C4-2B (cell line): Measurements from ENCODE around the gene PPCDC.

ENCODE experiments used
- H3K27ac ChIP-seq: fragments of 450-650 bp; 2 replicates; pipeline ENCODE4 v1.5.1; 2017
- CTCF ChIP-seq: fragments of 450-650 bp; conservative IDR thresholded peaks from 2 replicates; pipeline ENCODE4 v1.5.1; 2017; ENCODE audit warnings: mild to moderate bottlenecking
- ZFX ChIP-seq: fragments of 450-650 bp; IDR thresholded peaks from 2 replicates; pipeline ENCODE4 v1.6.1; 2017

Gene PPCDC

DNA sequence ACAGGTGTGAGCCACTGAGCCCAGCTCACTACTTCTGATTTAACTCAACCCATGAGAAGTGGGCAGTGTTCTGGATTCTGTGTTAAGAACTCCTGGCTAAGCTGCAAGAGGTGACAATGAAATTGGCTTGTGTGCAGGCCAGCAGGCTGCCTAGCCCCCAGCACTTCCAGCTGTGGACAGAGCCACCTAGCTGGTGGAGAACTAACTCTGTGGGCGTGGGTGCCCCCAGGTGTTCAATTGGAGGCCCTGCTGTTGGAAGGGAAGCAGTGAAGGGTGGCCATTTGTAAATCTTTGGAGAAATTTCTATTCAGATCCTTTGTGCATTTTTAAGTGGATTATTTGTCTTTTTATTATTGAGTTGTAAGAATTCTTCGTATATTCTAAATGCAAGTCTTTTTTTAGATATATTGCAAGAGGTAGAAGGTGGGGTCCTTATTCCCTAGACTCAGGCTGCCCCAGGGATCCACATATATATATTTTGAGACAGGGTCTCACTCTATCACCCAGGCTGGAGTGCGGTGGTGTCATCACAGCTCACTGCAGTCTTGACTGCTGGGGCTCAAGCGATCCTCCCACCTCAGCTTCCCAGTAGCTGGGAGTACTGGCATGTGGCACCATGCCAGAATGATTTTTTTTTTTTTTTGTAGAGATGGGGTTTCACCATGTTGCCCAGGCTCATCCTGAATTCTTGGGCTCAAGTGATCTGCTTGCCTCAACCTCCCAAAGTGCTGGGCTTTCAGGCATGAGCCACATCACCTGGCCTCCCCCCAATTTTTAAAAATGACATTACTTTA, 35.2 kb upstream of the PPCDC start:
- no peak overlapping the region for H3K27ac ChIP-seq
- TF ChIP-seq ZFX (no peak), CTCF (no peak; the same call in 1 of the 2 replicates)

DNA sequence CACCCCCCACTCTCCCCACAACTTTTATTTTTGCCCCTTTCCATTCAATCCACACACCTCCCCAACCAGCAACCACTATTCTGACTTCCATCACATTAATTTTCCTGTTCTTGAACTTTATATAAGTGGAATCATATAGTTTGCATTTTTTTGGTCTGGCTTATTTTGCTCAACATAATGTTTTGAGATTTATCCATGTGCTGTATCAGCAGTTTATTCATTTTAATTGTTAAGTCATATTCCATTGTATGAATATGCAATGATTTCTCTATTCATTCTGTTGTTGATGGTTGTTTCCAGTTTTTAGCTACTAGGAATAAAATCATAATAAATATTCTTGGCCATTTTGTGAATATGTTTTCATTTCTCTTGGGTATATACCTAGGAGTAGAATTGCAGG, 33.9 kb upstream of the PPCDC start:
- TF ChIP-seq CTCF (no peak), ZFX (no peak)
- no peak overlapping the region for H3K27ac ChIP-seq

GRCh38 chr15:74992619-74993018, 30.8 kb upstream of the PPCDC start:
- no peak for TF ChIP-seq CTCF
- no peak for TF ChIP-seq ZFX

GRCh38 chr15:74994236-74994635, 29.2 kb upstream of the PPCDC start:
- no peak for TF ChIP-seq CTCF
- no peak for TF ChIP-seq ZFX
- no peak overlapping the region for H3K27ac ChIP-seq

More at GRCh38 chr15:74992619-74993018, 30.8 kb upstream of the PPCDC start:
- H3K27ac ChIP-seq = no peak overlapping the region

GRCh38 chr15:74994685-74995084, 28.7 kb upstream of the PPCDC start:
- H3K27ac ChIP-seq = no peak overlapping the region
- TF ChIP-seq ZFX (no peak), CTCF (no peak)

- H3K27ac ChIP-seq = peak within 1 kb of the TSS; percentile 18; the same call in 1 of the 2 replicates
- TF ChIP-seq CTCF = no peak
- TF ChIP-seq ZFX = no peak
Measured at GRCh38 chr15:74995182-74995778, 28.1 kb upstream of the PPCDC start, which contains the start of gene SCAMP5. Gene SCAMP5, plus strand, starts transcription at chr15:74995563. Its CDS starts 16,277 bp downstream, at chr15:75011840.
